Measurements from ENCODE around the gene PCID2.

GRCh38 chr13:113179374-113180230 lies 28.9 kb downstream of the PCID2 start:
- no peak for TF ChIP-seq CTCF (IDR thresholded peaks at IDR 0.05)
- no peak for TF ChIP-seq POLR2AphosphoS5 (IDR thresholded peaks at IDR 0.05)
